Activated CD4-positive, alpha-beta T cell treated with anti-CD3 and anti-CD28 coated beads, Interleukin-2, amount 50 U/mL, for 48 hours (primary cell): ENCODE results near the gene SMYD3.

Experiments
- DNase-seq, 2 experiments: peaks; one replicate each; pipeline ENCODE4 v3.0.0-alpha.2; 2020

SMYD3 gene

GRCh38 chr1:246265481-246265880 is 241.6 kb downstream of the SMYD3 start:
- no peak for DNase-seq

- no peak for DNase-seq
Measured at GRCh38 chr1:246262281-246262680, 244.8 kb downstream of the SMYD3 start.

GRCh38 chr1:246261639-246262038 is 245.4 kb downstream of the SMYD3 start:
- DNase-seq, result no peak

GRCh38 chr1:246258250-246258649 is 248.8 kb downstream of the SMYD3 start:
- no peak for DNase-seq

GRCh38 chr1:246255773-246256172 is 251.3 kb downstream of the SMYD3 start:
- DNase-seq, result no peak

- DNase-seq, result no peak
Measured at GRCh38 chr1:246254854-246255253, 252.2 kb downstream of the SMYD3 start.

- DNase-seq, result no peak
Measured at GRCh38 chr1:246246430-246246829, 260.6 kb downstream of the SMYD3 start.

GRCh38 chr1:246245541-246245940 is 261.5 kb downstream of the SMYD3 start:
- no peak for DNase-seq

GRCh38 chr1:246232126-246232525 is 275.0 kb downstream of the SMYD3 start:
- no peak for DNase-seq

- DNase-seq, result no peak
Measured at GRCh38 chr1:246226041-246226440, 281.0 kb downstream of the SMYD3 start.

GRCh38 chr1:246221485-246222255 is 285.4 kb downstream of the SMYD3 start:
- no peak for DNase-seq

GRCh38 chr1:246220495-246221065 is 286.5 kb downstream of the SMYD3 start:
- no peak for DNase-seq

GRCh38 chr1:246219508-246220030 is 287.5 kb downstream of the SMYD3 start:
- no peak for DNase-seq

- no peak for DNase-seq
Measured at GRCh38 chr1:246218686-246219085, 288.4 kb downstream of the SMYD3 start.

GRCh38 chr1:246216906-246217305 is 290.2 kb downstream of the SMYD3 start:
- DNase-seq, result no peak

- no peak for DNase-seq
Measured at GRCh38 chr1:246215510-246215903, 291.6 kb downstream of the SMYD3 start.

GRCh38 chr1:246214708-246215509 is 292.2 kb downstream of the SMYD3 start:
- no peak for DNase-seq

GRCh38 chr1:246213947-246214346 is 293.1 kb downstream of the SMYD3 start:
- DNase-seq, result no peak

- DNase-seq, result no peak
Measured at GRCh38 chr1:246213502-246213901, 293.6 kb downstream of the SMYD3 start.

- DNase-seq, result no peak
Measured at GRCh38 chr1:246213036-246213435, 294.0 kb downstream of the SMYD3 start.

GRCh38 chr1:246212013-246212412 is 295.1 kb downstream of the SMYD3 start:
- no peak for DNase-seq

GRCh38 chr1:246210756-246211155 is 296.3 kb downstream of the SMYD3 start:
- no peak for DNase-seq

- DNase-seq, result no peak
Measured at GRCh38 chr1:246208105-246208504, 299.0 kb downstream of the SMYD3 start.

GRCh38 chr1:246203180-246203579 is 303.9 kb downstream of the SMYD3 start:
- no peak for DNase-seq
